Measurements from ENCODE around the gene PMS1.

DNA sequence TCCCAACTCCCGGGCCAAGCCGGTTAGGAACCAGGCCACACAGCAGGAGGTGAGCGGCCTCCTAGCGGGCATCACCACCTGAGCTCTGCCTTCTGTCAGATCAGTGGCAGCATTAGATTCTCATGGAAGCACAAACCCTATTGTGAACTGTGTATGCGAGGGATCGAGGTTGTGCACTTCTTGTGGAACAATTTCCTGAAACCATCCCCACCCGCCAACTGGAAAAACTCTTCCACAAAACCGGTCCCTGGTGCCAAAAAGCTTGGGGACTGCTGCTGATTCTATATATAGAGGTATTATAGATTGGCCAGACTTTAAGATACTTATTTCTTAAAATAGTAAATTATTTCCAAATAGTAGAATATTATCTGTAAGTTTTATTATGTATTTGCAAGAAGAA, 89.4 kb downstream of the PMS1 start:
- TF ChIP-seq, protein P1, sequence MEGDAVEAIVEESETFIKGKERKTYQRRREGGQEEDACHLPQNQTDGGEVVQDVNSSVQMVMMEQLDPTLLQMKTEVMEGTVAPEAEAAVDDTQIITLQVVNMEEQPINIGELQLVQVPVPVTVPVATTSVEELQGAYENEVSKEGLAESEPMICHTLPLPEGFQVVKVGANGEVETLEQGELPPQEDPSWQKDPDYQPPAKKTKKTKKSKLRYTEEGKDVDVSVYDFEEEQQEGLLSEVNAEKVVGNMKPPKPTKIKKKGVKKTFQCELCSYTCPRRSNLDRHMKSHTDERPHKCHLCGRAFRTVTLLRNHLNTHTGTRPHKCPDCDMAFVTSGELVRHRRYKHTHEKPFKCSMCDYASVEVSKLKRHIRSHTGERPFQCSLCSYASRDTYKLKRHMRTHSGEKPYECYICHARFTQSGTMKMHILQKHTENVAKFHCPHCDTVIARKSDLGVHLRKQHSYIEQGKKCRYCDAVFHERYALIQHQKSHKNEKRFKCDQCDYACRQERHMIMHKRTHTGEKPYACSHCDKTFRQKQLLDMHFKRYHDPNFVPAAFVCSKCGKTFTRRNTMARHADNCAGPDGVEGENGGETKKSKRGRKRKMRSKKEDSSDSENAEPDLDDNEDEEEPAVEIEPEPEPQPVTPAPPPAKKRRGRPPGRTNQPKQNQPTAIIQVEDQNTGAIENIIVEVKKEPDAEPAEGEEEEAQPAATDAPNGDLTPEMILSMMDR (IDR thresholded peaks at IDR 0.05), result no peak
- no peak for TF ChIP-seq TEAD4 (IDR thresholded peaks at IDR 0.05; ENCODE audit: borderline replicate concordance, insufficient read depth)
